GM19452 (cell line): ENCODE results near the gene MSMB.
"Not testable (repeated sequence)": the region's sequence is repeated elsewhere in the genome, so short reads cannot be mapped to it uniquely, and the experiment has no call there.

Source experiments
- ATAC-seq: cut with Tn5 transposase; IDR thresholded peaks from one replicate; pipeline ENCODE4 v1.9.1; 2021; ENCODE audit not compliant: unreplicated experiment

Gene MSMB

GRCh38 chr10:46014683-46015405 lies 31.2 kb downstream of the MSMB start:
- ATAC-seq = no peak

GRCh38 chr10:46014206-46014605 lies 31.9 kb downstream of the MSMB start:
- ATAC-seq = no peak

GRCh38 chr10:46012746-46013145 lies 33.3 kb downstream of the MSMB start:
- ATAC-seq = no peak

GRCh38 chr10:46006219-46006618 lies 39.9 kb downstream of the MSMB start:
- no peak for ATAC-seq

GRCh38 chr10:46005383-46005782 lies 40.7 kb downstream of the MSMB start:
- ATAC-seq = no peak

GRCh38 chr10:46004963-46005362 lies 41.1 kb downstream of the MSMB start:
- ATAC-seq = no peak

GRCh38 chr10:46002916-46003693 lies 43.0 kb downstream of the MSMB start:
- ATAC-seq = no peak

- ATAC-seq = not testable (repeated sequence)
Observed at GRCh38 chr10:46002189-46002687, 43.8 kb downstream of the MSMB start.

GRCh38 chr10:46001187-46001756 lies 44.8 kb downstream of the MSMB start:
- ATAC-seq = no peak

- no peak for ATAC-seq
Observed at GRCh38 chr10:46000538-46000937, 45.5 kb downstream of the MSMB start.

GRCh38 chr10:45999955-46000354 lies 46.1 kb downstream of the MSMB start:
- not testable (repeated sequence) for ATAC-seq

- ATAC-seq = no peak
Observed at GRCh38 chr10:45997994-45998763, 47.9 kb downstream of the MSMB start.

GRCh38 chr10:45997557-45997956 lies 48.5 kb downstream of the MSMB start:
- no peak for ATAC-seq

- ATAC-seq = not testable (repeated sequence)
Observed at GRCh38 chr10:45985590-45985989, 60.5 kb downstream of the MSMB start.

- ATAC-seq = not testable (repeated sequence)
Observed at GRCh38 chr10:45984473-45984872, 61.6 kb downstream of the MSMB start.

GRCh38 chr10:45983538-45984186 lies 62.4 kb downstream of the MSMB start:
- ATAC-seq = not testable (repeated sequence)
